Measurements from ENCODE around the gene RNASE7. TPM values are rescaled to one million over a fixed set of nuclear protein-coding genes. Genes with fewer than 3 reads are reported as not detected.

RNASE7 gene
- total RNA-seq, 2 donors from 2014 or later, result not detected

- H3K9me3 ChIP-seq, result no peaks in the 10 kb centered on the region
- no peaks in the 10 kb centered on the region for H3K36me3 ChIP-seq
- no peak within 1 kb of the TSS for H3K4me3 ChIP-seq
- no peak for DNase-seq (ENCODE audit: low spot score)
- no peaks in the 10 kb centered on the region for H3K27me3 ChIP-seq
- TF ChIP-seq, protein P1, sequence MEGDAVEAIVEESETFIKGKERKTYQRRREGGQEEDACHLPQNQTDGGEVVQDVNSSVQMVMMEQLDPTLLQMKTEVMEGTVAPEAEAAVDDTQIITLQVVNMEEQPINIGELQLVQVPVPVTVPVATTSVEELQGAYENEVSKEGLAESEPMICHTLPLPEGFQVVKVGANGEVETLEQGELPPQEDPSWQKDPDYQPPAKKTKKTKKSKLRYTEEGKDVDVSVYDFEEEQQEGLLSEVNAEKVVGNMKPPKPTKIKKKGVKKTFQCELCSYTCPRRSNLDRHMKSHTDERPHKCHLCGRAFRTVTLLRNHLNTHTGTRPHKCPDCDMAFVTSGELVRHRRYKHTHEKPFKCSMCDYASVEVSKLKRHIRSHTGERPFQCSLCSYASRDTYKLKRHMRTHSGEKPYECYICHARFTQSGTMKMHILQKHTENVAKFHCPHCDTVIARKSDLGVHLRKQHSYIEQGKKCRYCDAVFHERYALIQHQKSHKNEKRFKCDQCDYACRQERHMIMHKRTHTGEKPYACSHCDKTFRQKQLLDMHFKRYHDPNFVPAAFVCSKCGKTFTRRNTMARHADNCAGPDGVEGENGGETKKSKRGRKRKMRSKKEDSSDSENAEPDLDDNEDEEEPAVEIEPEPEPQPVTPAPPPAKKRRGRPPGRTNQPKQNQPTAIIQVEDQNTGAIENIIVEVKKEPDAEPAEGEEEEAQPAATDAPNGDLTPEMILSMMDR (IDR thresholded peaks at IDR 0.05), result no peak
- no peak within 1 kb of the TSS for H3K27ac ChIP-seq
- H3K4me1 ChIP-seq, result peaks cover 0 to 17% of the 10 kb centered on the region in 2 donors
Measured at GRCh38 chr14:21029917-21030316, 12.2 kb upstream of the RNASE7 start, which contains the start of gene TPPP2. TSS of gene TPPP2 (plus strand) at chr14:21030217. CDS start at chr14:21030582, 365 bp downstream.

GRCh38 chr14:21030531-21030930, 11.6 kb upstream of the RNASE7 start:
- Histone ChIP-seq H3K27me3 (no peaks in the 10 kb centered on the region), H3K36me3 (no peaks in the 10 kb centered on the region), H3K27ac (no peak overlapping the region), H3K4me3 (no peak overlapping the region), H3K9me3 (no peaks in the 10 kb centered on the region), H3K4me1 (peaks cover 0 to 17% of the 10 kb centered on the region in 2 donors)
- TF ChIP-seq, protein P1 (IDR thresholded peaks at IDR 0.05), result no peak
- DNase-seq (ENCODE audit: low spot score), result no peak

DNA sequence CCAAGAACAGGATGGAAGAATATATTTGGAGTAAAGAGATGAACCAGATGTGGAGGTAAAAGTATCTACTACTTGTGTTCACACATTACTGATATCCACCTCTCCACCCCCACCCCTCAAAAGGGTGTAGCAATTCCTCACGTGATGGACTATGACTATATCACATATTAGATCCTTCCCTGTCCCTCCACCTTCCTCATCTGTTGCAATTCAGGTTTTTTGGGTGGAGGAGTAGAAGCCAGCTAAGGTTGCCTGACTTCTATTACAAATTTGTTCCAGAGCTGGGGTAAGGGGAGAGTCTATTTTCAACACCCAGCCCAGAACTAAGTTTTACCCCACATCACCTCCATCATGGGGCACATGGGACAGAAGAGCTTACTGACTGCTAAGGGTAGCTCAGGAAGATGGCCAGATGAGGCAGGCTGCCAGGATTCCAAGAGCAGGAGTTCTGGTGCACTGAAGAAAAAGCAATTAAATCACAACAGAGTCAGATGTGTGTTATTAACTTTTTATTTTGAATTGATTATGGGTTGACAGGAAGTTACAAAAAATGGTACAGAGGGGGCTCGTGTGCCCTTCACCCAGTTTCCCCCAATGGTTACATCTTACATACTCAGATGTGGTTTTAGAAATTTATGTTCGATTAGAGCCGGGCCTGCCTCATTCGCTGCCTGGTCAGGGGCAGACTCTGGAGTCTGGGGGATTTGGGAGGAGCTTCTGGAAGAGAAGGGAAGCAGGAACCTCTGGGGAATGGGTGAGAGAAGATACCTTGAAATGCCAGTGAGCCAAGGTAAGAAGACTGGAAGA, 9.6 kb upstream of the RNASE7 start:
- no peak for DNase-seq (ENCODE audit: low spot score)
- Histone ChIP-seq H3K9me3 (no peaks in the 10 kb centered on the region), H3K4me3 (no peak overlapping the region), H3K27me3 (no peaks in the 10 kb centered on the region), H3K4me1 (no peaks in the 10 kb centered on the region), H3K36me3 (no peaks in the 10 kb centered on the region), H3K27ac (no peak overlapping the region)
- TF ChIP-seq, protein P1 (IDR thresholded peaks at IDR 0.05), result no peak

DNA sequence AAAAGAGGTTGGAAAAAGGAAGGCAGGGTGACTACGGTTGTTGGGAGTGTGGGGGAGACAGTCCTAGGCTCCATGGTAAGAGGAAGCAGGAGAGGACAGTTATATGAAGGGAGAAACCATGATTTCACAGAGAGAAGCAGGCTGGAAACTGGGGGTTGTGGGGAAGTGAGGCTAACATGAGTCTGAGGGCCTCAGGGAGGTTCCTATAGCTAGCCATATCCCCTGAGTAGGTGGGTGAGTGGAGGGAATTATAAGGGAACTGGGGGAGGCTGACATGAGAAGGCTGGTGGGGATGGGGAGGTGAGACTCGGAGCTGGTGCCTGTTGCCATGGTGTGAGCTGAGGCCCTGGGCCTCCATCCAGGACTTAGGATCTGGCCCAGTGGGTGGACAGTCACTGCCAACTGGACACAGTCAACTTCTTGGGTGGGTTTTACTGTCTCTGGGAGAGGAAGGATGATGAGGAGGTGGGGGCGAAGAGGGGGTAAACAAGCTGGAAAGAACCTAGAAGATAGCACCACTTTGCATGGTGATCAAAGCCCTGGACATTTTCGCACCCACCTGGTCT, 8.9 kb upstream of the RNASE7 start:
- no peak for DNase-seq (ENCODE audit: low spot score)
- no peaks in the 10 kb centered on the region for H3K36me3 ChIP-seq
- no peaks in the 10 kb centered on the region for H3K9me3 ChIP-seq
- TF ChIP-seq, protein P1 (IDR thresholded peaks at IDR 0.05), result no peak
- no peak overlapping the region for H3K4me3 ChIP-seq
- H3K4me1 ChIP-seq, result peaks cover 0 to 2% of the 10 kb centered on the region in 2 donors
- no peaks in the 10 kb centered on the region for H3K27me3 ChIP-seq
- H3K27ac ChIP-seq, result no peak overlapping the region

GRCh38 chr14:21034707-21035106, 7.5 kb upstream of the RNASE7 start, which contains the start of gene RNASE13:
TSS of gene RNASE13 (minus strand) at chr14:21034807. CDS start at chr14:21034288, 519 bp downstream.
- DNase-seq (ENCODE audit: low spot score), result no peak
- H3K27me3 ChIP-seq, result no peaks in the 10 kb centered on the region
- no peak within 1 kb of the TSS for H3K27ac ChIP-seq
- TF ChIP-seq, protein P1 (IDR thresholded peaks at IDR 0.05), result no peak
- no peak within 1 kb of the TSS for H3K4me3 ChIP-seq
- H3K4me1 ChIP-seq, result peaks cover 0 to 17% of the 10 kb centered on the region in 2 donors
- H3K36me3 ChIP-seq, result no peaks in the 10 kb centered on the region
- H3K9me3 ChIP-seq, result no peaks in the 10 kb centered on the region

All from right atrium auricular region (tissue), 2 donors.